NT2/D1 (cell line): Measurements from ENCODE around the gene TOM1.
"Not testable (repeated sequence)": the region's sequence is repeated elsewhere in the genome, so short reads cannot be mapped to it uniquely, and the experiment has no call there.

Experiments used
- DNase-seq: peaks from one replicate; pipeline ENCODE4 v3.0.0-alpha.2; 2011; ENCODE audit warnings: low read depth, low spot score
- H3K27me3 ChIP-seq: 2 replicates; pipeline ENCODE4 v1.6.0; 2011; ENCODE audit warnings: mild to moderate bottlenecking; ENCODE audit not compliant: insufficient read length, insufficient read depth
- H3K36me3 ChIP-seq: 2 replicates; pipeline ENCODE4 v1.6.1; 2011; ENCODE audit warnings: mild to moderate bottlenecking, low read length, mixed read lengths; ENCODE audit not compliant: insufficient read depth, insufficient read length
- H3K4me1 ChIP-seq: 2 replicates; pipeline ENCODE4 v1.5.1; 2011; ENCODE audit not compliant: insufficient read depth, insufficient read length
- H3K4me3 ChIP-seq: 2 replicates; pipeline ENCODE4 v1.5.1; 2011; ENCODE audit warnings: low read depth; ENCODE audit not compliant: insufficient read length
- H3K9ac ChIP-seq: 2 replicates; pipeline ENCODE4 v1.6.0; 2011; ENCODE audit warnings: low read depth; ENCODE audit not compliant: insufficient read length
- H3K9me3 ChIP-seq: 2 replicates; pipeline ENCODE4 v1.5.1; 2011; ENCODE audit warnings: mild to moderate bottlenecking, low read length; ENCODE audit not compliant: insufficient read depth
- SUZ12 ChIP-seq: IDR thresholded peaks from 2 replicates; pipeline ENCODE4 v1.6.1; 2011; ENCODE audit not compliant: insufficient read length, insufficient read depth; ENCODE audit errors: extremely low read depth
- YY1 ChIP-seq: IDR thresholded peaks from 2 replicates; pipeline ENCODE4 v1.6.1; 2011; ENCODE audit not compliant: insufficient read length, insufficient read depth
- ZNF274 ChIP-seq: IDR thresholded peaks from 2 replicates; pipeline ENCODE4 v1.6.1; 2011; ENCODE audit warnings: mild to moderate bottlenecking, low read depth, low read length

TOM1 gene

GRCh38 chr22:35361001-35361558 is 61.4 kb downstream of the TOM1 start:
- Histone ChIP-seq H3K9ac (no peak overlapping the region), H3K27me3 (no peaks in the 10 kb centered on the region), H3K36me3 (no peaks in the 10 kb centered on the region), H3K4me1 (no peaks in the 10 kb centered on the region), H3K4me3 (no peak overlapping the region), H3K9me3 (no peaks in the 10 kb centered on the region)
- DNase-seq = no peak
- TF ChIP-seq YY1 = no peak
- TF ChIP-seq ZNF274 = no peak
- no peak for TF ChIP-seq SUZ12

GRCh38 chr22:35363566-35364086 is 63.9 kb downstream of the TOM1 start:
- H3K9ac ChIP-seq = no peak overlapping the region
- H3K4me1 ChIP-seq = peaks cover 3% of the 10 kb centered on the region

GRCh38 chr22:35364230-35364629 is 64.5 kb downstream of the TOM1 start:
- not testable (repeated sequence) for H3K36me3 ChIP-seq, H3K9me3 ChIP-seq, H3K27me3 ChIP-seq, H3K4me1 ChIP-seq, DNase-seq, H3K9ac ChIP-seq, H3K4me3 ChIP-seq

More at GRCh38 chr22:35363566-35364086, 63.9 kb downstream of the TOM1 start:
- Histone ChIP-seq H3K4me3 (no peak overlapping the region), H3K36me3 (no peaks in the 10 kb centered on the region), H3K9me3 (no peaks in the 10 kb centered on the region), H3K27me3 (no peaks in the 10 kb centered on the region)
- no peak for DNase-seq
- TF ChIP-seq ZNF274 = no peak
- TF ChIP-seq YY1 = no peak
- TF ChIP-seq SUZ12 = no peak

- Histone ChIP-seq H3K36me3 (no peaks in the 10 kb centered on the region), H3K4me3 (no peak overlapping the region), H3K27me3 (no peaks in the 10 kb centered on the region), H3K9me3 (no peaks in the 10 kb centered on the region), H3K9ac (no peak overlapping the region), H3K4me1 (peaks cover 7% of the 10 kb centered on the region)
- TF ChIP-seq ZNF274 = no peak
- no peak for TF ChIP-seq SUZ12
- no peak for TF ChIP-seq YY1
- DNase-seq = no peak
These were observed 67.7 kb downstream of the TOM1 start for GRCh38 chr22:35367331-35367886.

GRCh38 chr22:35368386-35368785 is 68.7 kb downstream of the TOM1 start:
- Histone ChIP-seq H3K9ac (no peak overlapping the region), H3K27me3 (no peaks in the 10 kb centered on the region), H3K4me3 (no peak overlapping the region), H3K9me3 (no peaks in the 10 kb centered on the region), H3K4me1 (peaks cover 9% of the 10 kb centered on the region), H3K36me3 (no peaks in the 10 kb centered on the region)
- TF ChIP-seq ZNF274 = no peak
- TF ChIP-seq SUZ12 = no peak
- TF ChIP-seq YY1 = no peak
- DNase-seq = no peak

GRCh38 chr22:35369996-35370395 is 70.3 kb downstream of the TOM1 start:
- no peak overlapping the region for H3K4me3 ChIP-seq
- no peak for DNase-seq
- peaks cover 9% of the 10 kb centered on the region for H3K4me1 ChIP-seq
- H3K36me3 ChIP-seq = no peaks in the 10 kb centered on the region
- no peak for TF ChIP-seq YY1
- TF ChIP-seq SUZ12 = no peak
- no peak for TF ChIP-seq ZNF274
- H3K9me3 ChIP-seq = no peaks in the 10 kb centered on the region
- no peak overlapping the region for H3K9ac ChIP-seq
- H3K27me3 ChIP-seq = no peaks in the 10 kb centered on the region

- H3K9me3 ChIP-seq = no peaks in the 10 kb centered on the region
- no peaks in the 10 kb centered on the region for H3K36me3 ChIP-seq
- no peak overlapping the region for H3K4me3 ChIP-seq
- TF ChIP-seq YY1 = no peak
- no peak for TF ChIP-seq ZNF274
- no peak for TF ChIP-seq SUZ12
- H3K9ac ChIP-seq = no peak overlapping the region
- peaks cover 9% of the 10 kb centered on the region for H3K4me1 ChIP-seq
- no peak for DNase-seq
- no peaks in the 10 kb centered on the region for H3K27me3 ChIP-seq
These were observed 74.1 kb downstream of the TOM1 start for GRCh38 chr22:35373781-35374180.

GRCh38 chr22:35375031-35375430 is 75.3 kb downstream of the TOM1 start:
- no peak for DNase-seq
- TF ChIP-seq ZNF274 (no peak), SUZ12 (no peak), YY1 (no peak)
- Histone ChIP-seq H3K36me3 (no peaks in the 10 kb centered on the region), H3K9ac (no peak overlapping the region), H3K4me1 (peaks cover 5% of the 10 kb centered on the region), H3K4me3 (no peak overlapping the region), H3K9me3 (no peaks in the 10 kb centered on the region), H3K27me3 (no peaks in the 10 kb centered on the region)
